HG03097 (cell line): ENCODE results near the gene SAMD11.
"Not testable (repeated sequence)": the region's sequence is repeated elsewhere in the genome, so short reads cannot be mapped to it uniquely, and the experiment has no call there.

Experiments used
- ATAC-seq: cut with Tn5 transposase; IDR thresholded peaks from one replicate; pipeline ENCODE4 v1.9.1; 2021; ENCODE audit not compliant: unreplicated experiment, low FRiP score

Gene SAMD11

DNA sequence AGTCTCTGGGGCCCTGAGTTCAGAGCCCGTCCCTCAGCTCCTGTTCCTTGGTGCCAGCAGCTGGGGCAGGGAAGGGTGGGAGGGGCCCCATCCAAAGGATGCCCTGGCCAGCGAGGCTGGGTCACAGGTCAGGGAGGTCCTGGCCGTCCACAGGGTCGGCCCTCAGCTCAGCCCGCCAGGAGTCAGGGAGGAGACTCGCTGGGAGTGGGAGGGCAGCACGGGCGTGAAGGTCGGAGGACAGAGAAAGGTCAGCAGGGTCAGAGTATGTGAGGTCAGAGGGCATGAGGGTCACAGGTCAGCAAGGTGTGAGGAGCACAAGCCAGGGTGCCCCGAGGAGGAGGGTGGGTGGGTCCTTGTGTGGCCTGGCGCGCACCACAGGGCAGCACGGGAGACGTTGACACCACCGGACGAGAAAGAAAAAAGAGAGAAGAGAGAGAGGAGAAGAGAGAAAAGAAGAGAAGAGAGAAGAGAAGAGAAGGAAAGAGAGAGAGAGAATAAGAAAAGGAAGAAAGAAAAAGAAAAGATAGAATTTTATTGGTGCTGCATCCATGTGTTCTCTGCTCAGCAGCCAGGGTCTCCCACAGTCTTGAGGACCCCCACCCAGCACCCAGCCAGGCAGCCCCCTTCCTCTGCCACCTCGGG, 51.1 kb downstream of the SAMD11 start:
- ATAC-seq, result no peak

DNA sequence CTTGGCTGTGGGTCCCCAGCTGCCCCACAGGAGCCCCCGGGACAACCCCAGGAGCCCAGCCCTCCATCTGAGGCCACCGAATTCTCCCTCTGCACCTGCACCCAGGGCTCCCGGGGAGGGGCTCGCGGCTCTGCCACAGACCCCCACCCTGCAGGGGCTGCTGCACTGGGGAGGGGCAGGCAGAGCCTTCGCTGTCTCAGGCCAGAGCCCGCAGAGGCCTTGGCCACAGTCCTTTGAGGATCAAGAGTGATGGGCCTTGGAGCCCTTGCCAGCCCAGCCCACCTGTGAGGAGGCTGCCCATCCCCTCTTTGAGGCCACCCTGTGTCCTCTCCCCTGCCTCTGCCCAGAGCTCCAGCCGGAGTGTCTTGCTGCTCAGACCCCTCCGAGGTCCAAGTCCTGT, 51.6 kb downstream of the SAMD11 start:
- ATAC-seq, result no peak

DNA sequence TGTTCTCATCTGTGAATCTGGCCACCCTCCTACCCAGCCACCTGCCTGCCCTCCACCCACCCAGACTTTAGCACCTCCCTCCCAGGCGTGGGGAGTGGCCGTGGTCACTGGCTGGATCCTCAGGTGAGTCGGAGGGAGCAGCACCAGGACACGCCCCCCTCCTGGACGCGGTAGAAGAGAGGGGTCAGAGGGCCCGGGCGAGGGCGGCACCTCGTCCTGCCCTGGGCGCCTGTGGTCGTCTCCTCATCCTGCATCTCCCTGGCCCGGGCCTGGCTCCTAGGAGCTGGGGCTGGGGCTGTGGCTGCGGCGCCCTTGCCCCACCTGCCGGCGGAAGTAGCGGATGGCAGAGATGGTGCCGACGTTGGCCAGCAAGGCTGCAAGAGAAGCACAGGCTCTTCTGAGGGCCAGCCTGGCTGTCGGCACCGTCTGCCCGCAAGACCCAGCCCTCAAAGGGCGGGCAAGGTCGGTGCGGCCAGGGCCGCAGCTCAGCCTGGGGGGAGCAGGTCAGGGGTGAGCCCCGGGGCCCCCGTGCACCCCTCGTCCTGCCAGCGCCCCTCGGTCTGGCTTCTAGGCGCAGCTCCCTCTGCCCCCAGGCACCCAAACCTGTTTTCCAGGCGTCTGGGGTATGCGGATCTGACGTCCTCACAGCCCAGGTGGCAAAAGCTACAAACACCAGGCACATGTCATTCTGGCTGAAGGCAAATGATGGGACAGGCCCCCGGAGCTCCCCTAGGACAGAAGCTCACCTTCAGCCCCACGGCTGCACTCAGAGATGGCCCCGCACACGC, 52.4 kb downstream of the SAMD11 start:
- peak; percentile 56 for ATAC-seq

DNA sequence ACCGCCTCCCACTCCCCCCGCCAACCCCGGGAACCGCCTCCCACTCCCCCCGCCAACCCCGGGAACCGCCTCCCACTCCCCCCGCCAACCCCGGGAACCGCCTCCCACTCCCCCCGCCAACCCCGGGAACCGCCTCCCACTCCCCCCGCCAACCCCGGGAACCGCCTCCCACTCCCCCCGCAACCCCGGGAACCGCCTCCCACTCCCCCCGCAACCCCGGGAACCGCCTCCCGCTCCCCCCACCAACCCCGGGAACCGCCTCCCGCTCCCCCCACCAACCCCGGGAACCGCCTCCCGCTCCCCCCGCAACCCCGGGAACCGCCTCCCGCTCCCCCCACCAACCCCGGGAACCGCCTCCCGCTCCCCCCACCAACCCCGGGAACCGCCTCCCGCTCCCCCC, 53.1 kb downstream of the SAMD11 start:
- ATAC-seq, result not testable (repeated sequence)

DNA sequence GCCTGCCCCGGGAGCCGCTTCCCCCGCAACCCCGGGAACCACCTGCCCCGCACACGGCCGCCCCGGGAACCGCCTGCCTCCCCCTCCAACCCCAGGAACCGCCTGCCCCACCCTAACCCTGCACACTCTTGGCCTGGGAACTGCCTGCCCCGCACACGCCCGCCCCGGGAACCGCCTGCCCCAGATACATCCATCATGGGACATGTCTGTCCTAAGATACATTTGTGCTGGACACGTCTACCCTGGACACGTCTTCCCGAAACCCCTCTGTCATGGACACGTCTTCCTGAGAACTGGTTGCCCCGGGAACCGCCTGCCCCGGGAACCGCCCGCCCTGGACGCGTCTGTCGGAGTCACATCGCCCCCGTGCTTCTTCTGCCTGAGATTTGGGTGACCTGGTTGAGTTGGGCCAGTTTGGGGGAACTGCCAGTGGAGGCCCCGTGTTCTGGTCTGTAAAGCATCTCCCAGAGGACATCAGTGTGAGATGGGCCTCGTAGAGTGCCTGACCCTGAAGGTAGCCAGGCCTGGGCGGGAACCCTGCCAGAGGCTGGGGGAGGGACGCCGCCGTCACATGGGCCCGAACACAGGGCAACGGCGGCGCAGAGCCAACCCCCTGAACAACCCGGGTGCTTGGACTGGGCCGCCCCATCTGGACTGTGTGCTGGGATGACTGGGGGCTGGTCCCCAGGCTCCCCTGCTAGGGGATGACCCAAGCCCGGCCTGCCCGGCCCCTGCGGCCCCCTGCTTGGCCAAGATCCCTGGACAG, 54.5 kb downstream of the SAMD11 start:
- no peak for ATAC-seq

DNA sequence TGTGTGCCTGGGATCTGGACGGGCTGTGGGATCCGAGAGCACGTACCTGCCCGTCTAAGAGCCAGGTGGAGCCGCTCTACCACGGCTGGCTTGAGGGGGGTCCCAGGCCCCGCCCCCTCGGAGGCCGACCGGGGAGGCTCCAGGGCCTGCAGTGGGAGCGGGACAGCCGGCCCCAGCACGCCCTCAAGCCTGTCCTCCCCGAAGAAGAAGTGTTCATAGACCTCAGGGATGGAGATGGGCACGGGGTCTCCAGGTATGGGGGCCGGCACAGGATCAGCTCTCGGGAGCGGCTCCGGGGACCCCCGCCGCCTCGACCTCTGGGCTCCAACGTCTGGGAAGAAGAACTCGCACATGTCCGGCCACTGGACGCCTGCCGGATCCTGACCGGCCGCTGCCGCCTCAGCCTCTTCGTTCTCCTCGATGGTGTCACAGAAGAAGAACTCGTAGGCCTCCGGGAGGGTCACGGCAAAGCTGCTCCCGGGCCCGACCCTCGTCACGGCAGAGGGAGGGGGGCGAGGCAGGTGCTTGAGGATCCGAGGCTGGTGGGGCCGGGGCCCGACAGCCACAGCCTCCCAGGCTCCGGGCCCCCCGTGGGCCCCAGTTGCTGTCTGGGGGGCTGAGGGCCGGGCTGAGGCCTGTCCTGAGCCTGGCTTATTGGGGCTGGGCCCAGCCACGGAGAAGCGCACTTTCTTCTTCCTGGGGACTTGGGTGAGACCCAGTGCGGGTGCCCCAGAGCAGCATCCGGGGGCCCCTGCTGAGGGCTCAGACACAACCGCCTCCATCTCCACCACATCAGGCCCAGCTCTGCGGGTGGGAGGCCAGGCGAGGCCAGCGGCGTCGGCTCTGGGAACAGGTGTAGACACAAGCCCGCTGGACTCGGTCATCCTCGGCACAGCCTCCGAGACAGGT, 55.4 kb downstream of the SAMD11 start:
- no peak for ATAC-seq

DNA sequence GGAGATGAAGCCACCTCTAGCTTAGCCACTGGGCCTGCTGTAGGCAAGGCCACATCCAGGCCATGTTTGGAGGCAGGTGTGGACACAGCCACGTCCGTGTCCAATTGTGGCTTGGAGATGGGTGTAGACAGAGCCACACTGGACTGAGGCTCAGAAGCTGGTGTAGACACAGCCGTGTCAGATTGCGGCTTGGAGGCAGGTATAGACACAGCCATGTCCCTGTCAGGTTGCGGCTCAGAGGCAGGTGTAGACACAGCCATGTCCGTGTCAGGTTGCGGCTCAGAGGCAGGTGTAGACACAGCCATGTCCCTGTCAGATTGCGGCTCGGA, 56.0 kb downstream of the SAMD11 start:
- ATAC-seq, result no peak

DNA sequence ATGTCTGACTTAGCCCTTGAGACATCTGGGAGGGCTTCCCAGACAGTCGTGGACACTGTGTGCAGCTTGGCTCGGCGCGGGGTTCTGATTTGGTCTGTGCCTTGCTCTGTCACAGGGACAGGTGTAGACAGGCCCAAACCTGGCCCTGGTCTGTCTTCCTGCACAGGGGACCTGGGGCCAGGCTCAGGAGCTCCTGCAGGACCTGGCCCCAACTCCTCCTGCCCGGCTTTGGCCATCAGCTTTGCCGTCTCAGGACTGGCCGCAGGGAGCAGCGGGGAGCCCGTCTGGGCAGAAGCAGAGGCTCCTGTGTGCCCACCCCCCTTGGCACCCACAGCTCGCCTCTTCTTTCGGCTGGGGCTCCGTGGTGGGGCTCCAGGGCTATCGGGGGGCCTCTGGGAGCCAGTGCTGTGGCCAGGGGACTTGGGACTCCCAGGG, 56.4 kb downstream of the SAMD11 start:
- ATAC-seq, result no peak

DNA sequence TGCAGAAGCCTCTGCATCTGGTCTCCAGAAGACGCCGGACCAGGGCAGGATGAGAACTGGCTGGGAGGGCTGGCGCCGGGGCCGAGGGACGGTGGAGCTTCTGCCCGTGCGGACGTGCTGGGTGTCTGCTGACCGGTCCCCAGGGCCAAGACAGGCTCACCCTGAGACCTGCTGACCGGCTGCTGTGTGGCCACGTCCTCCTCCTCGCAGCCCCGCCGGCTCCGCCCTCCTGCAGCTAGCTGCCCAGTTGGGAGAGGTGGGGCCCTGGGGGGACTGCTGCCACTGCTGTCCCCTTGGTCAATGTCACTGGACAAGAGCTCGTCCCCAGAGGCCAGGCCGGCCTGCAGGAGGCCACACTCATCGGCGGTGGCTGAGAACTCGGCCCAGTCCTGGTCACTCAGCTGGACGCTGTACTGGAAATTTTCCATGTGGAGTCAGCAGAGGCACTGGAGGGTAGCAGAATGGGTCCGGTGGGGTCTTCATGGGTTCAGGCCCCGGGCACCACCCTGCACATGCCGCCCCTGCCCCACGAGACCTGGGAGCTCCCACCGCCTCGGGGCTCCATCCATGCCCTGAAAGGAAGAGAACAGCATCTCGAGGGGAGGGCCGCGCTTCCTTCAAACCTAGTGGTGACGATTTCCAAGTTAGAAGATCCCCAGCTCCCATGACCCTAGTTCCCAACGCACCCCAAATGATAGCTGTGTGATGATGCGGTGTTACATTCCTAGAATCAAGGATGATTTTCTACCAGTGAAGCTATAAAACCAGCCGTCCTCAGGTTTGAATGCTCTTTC, 57.1 kb downstream of the SAMD11 start:
- ATAC-seq, result no peak

DNA sequence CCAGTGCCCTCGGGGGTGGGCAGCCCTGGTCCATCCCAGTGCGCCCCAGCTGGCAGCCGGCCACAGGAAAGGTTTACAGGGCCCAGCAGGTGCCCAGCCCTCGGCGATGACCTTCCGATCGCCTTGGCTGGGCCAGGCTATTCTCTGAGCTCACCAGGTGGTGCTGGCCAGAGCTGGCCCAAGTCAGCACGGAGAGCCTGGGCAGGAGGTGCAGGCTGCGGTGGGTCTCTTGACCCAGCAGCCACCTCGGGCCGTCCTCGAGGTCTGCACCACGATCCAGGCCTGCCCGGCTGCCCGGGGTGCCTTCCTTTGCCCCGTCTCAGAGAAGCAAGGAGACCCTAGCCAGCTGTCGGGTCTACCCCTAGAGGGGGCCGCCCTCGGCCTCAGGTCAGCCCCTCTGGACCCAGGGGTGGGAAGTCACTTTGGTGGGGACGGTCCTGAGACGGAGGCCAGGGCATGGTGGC, 57.8 kb downstream of the SAMD11 start:
- no peak for ATAC-seq

DNA sequence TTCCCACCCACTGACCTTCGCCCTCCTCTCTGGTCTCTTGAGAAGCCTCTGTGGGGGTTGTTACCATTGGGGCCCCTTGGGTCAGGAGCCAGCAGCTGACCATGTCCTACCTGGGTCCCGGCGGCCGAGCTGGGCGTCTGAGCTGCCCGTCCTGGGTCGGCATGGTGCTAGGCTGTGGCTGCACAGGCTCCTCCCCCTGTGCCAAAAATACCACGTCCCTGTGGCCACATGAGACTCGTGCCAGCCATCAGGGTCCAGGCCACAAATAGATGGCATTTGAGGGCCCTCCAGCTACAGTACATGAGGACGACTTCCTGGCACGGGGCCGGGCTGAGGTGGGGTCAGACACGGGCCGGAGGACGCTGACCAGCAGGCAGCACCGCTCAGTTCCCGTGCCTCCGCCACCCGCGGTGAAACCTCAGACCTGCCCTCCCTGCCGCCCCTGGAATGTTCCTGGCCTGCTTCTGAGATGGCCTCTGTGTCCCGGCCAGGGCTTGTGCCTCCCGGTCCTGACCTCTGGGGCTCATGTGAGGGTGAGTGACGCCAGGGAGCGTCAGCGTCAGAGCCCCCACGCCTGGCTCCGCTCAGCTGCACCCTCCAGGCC, 58.3 kb downstream of the SAMD11 start, which contains the start of gene PERM1:
Gene PERM1 (minus strand): TSS at position 139 of the 604 bp plus-strand sequence. CDS start 1,064 bp downstream, outside the sequence.
- no peak for ATAC-seq

DNA sequence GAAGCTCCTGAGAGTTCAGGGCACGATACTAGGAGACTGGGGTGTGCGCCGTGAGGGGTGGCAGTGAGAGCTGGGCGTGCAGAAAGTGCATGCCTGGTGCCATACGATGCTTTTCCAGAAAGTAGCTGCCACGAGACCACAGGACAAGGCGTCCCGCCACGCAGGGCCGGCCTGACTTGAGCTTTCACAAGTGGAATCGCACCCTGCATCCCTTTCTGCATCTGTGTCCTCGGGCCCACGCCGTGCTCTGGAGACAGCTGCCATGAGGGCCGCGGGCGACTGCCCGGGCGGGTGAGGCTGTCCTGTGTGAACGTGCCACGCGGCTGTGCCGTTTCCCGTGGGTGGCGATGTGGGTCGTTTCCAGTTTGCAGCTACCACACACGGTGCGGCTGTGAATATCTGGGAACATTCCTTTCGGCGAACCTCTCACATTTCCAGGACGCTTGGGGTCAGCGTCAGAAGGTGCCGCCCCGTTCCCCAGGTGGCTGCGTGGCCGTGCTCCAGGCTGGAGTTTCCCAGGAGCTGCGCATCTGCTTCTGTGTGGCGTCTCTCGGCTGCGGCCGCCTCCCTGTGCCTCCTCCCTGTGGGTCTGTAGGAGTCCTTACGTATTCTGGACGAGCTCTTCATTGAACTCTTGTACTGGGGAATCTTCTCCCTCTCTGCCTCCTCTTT, 59.2 kb downstream of the SAMD11 start:
- ATAC-seq, result no peak

DNA sequence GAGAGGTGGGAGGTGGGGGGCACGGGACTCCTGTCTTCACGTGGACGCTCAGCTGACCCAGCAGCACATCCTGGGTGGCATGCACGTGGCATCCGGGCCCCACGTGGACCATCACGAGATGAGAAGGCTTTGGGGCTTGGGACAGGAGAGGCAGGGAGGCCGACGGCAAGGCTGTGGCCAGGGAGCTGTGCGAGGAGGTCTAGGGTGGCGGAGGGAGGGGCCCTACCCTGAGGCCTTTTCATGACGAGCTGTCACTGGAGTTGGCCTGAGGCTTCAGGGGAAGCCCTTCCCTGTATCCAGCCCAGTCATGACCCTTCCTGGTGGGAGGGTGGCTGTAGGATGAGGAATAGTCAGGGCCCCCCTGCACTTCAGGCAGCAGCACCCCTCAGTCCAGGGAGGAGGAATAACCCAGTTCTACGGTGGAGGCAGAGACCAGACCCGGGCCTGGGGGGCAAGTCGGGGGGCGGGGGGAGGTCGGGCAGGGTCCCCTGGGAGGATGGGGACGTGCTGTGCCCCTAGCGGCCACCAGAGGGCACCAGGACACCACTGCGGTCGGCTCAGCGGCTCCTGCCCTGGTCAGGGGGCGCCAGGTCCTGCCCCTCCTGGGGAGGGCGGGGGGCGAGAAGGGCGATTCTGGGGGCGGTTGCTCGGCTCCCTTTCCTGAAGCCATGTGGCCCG, 60.2 kb downstream of the SAMD11 start:
- ATAC-seq, result no peak

DNA sequence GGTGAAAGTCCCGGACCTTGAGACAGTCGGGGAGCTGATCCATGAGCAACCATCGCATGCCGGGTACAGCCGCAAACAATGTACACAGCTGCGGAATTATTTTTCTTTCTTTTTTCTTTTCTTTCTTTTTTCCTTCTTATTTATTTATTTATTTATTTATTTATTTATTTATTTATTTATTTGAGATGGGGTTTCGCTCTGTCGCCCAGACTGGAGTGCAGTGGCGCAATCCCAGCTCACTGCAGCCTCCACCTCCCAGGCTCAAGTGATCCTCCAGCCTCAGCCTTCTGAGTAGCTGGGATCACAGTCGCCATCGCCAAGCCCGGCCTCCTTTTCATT, 60.7 kb downstream of the SAMD11 start:
- ATAC-seq, result no peak

DNA sequence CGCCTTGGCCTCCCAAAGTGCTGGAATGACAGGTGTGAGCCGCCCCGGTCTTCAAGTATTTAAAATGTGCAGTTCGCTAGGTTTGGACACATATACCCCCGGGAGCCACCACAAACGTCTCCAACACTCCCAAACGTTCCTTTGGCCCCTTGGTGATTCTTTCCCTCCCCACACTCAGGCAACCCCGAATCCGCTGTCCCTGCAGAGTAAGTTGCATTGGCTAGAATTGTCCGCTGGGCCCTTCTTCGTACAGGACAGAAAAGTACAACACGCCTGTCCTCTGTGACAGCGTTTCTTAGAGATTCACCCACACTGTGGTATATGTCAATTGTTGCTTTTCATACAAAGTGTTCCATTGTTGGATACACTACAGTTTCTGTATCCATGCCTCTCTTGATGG, 61.4 kb downstream of the SAMD11 start:
- no peak for ATAC-seq

DNA sequence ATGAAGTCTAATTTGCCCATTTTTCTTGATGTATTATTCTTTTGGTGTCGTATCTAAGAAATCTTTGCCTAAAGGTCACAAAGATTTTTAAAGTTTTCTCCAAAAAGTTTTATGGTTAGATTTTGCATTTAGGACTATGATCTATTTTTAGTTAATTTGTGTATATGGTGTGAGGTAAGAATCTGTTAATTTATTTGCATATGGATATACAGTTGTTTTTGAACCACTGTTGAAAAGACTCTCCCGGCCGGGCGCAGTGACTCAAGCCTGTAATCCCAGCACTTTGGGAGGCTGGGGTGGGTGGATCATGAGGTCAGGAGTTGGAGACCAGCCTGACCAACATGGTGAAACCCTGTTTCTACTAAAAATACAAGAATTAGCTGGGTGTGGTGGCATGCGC, 64.3 kb downstream of the SAMD11 start:
- ATAC-seq, result not testable (repeated sequence)

DNA sequence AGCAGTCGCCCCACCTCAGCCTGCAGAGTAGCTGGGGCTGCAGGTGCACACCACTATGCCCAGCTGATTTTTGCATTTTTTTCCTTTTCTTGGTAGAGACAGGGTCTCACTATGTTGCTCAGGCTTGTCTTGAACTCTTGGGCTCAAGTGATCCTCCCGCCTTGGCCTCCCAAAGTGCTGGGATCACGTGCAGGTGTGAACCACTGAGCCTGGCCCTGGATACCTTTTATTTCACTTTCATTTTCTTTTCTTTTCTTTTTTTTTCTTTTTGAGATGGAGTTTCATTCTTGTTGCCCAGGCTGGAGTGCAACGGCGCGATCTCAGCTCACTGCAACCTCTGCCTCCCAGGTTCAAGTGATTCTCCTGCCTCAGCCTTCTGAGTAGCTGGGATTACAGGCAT, 67.6 kb downstream of the SAMD11 start:
- ATAC-seq, result not testable (repeated sequence)

DNA sequence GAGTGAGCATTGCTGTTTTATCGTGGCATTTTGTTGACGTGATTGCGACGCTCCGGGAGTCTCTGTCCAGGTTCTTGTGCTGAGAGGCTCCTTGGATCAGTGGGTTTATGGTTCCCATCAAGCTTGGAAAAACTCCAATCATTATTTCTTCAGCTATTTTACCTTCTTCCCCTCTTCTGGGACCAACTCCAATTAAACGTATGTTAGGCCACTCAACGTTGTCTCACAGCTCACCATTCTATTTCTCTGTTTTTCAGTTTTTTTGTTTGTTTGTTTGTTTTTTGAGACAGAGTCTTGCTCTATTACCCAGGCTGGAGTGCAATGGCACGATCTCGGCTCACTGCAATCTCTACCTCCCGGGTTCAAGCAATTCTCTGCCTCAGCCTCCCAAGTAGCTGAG, 68.2 kb downstream of the SAMD11 start:
- no peak for ATAC-seq
